Spleen (tissue), 7 donors: ENCODE data around the gene PICALM.

Source experiments
- CTCF ChIP-seq, 11 experiments: fragments of 200-600 bp in 7 of 11; fragments of 450-650 bp in 4 of 11; sonication (generic) in 4 of 11; IDR thresholded peaks in 8 of 11; conservative IDR thresholded peaks in 3 of 11; 1 replicate in 7 of 11; 2 replicates in 4 of 11; pipeline versions ENCODE4 v1.4.0 to v1.8.0; 2016 to 2021; ENCODE audit warnings: antibody characterized with exemption in 11 of 11, inconsistent platforms in 4 of 11, mild to moderate bottlenecking in 1 of 11
- POLR2A ChIP-seq, 3 donors: fragments of 450-650 bp; IDR thresholded peaks; one replicate each; pipeline ENCODE4 v1.5.1; 2017; ENCODE audit warnings: antibody characterized with exemption in 3 of 3, mild to moderate bottlenecking in 1 of 3
- POLR2AphosphoS5 ChIP-seq, 3 donors: sonication (generic); formaldehyde crosslinking; IDR thresholded peaks; one replicate each; pipeline ENCODE4 v1.5.1; 2017; ENCODE audit warnings: antibody characterized with exemption in 3 of 3
- donor health status: DM: no; HTN: no; CAD: no; lungs with moderate emphysema.
- donor health status: DM: no; HTN: no; CAD: no.
- donor health status: DM: no; HTN: no; CAD: no.

DNA sequence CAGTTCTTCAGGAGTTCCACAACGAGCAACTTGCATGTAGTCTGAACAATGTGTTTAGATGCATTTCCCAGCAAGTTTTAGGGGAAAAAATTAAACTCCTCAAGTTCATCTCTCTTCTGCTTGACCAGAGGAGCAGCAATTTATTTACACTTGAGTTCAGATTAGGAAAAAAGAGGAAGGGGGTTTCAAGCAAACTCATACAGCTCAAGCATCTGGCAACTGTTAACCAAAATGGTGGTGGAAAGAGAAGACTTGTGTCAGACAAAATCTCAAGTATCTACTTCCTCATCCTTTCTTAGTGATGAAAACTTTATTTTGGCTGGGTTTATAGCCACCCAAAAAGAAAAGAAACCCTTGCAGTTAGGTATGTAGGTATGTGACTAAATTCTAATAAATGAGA is 29.1 kb upstream of the PICALM start:
- TF ChIP-seq POLR2AphosphoS5 (IDR thresholded peaks at IDR 0.05) (no peak), CTCF (IDR thresholded peaks at IDR 0.05 in 8 of 11, conservative IDR thresholded peaks at IDR 0.05 in 3 of 11) (no peak), POLR2A (IDR thresholded peaks at IDR 0.05) (no peak)
